MCF 10A (cell line): ENCODE measurements around the gene SULT4A1. TPM values are rescaled to one million over a fixed set of nuclear protein-coding genes. Genes with fewer than 3 reads are reported as not detected.

ENCODE experiments used
- BruUV-seq: library from RNA; stranded (reverse); fragments of 400-500 nt; replicated peaks from 2 replicates; lab custom pipeline; 2021; lab: Mats Ljungman, UMichigan
- CTCF ChIA-PET: fragments of 300-600 bp; sonication (Branson Sonifier 250); formaldehyde crosslinking; extraction: SDS; loops from one replicate; lab custom pipeline; 2021; ENCODE audit warnings: antibody characterized with exemption, inconsistent platforms; lab: Yijun Ruan, JAX
- POLR2A ChIA-PET: fragments of 300-600, 350-650 bp; sonication (Branson Sonifier 250); formaldehyde crosslinking; extraction: SDS; loops from one replicate; lab custom pipeline; 2020; ENCODE audit warnings: antibody characterized with exemption, inconsistent platforms; lab: Yijun Ruan, JAX
- DNase-seq: peaks from one replicate; pipeline ENCODE4 v3.0.0-alpha.2; 2018; ENCODE audit not compliant: unreplicated experiment
- H3K27ac Mint-ChIP-seq: one replicate; pipeline ENCODE4 v1.8.0; 2022; ENCODE audit warnings: mild to moderate bottlenecking, low read depth, mixed read lengths; ENCODE audit not compliant: unreplicated experiment
- H3K27me3 Mint-ChIP-seq: one replicate; pipeline ENCODE4 v1.8.0; 2022; ENCODE audit warnings: mixed read lengths; ENCODE audit not compliant: insufficient read depth, unreplicated experiment
- H3K36me3 Mint-ChIP-seq: one replicate; pipeline ENCODE4 v1.8.0; 2022; ENCODE audit warnings: mild to moderate bottlenecking, moderate library complexity, mixed read lengths; ENCODE audit not compliant: insufficient read depth, unreplicated experiment
- H3K4me1 Mint-ChIP-seq: one replicate; pipeline ENCODE4 v1.8.0; 2022; ENCODE audit warnings: mixed read lengths; ENCODE audit not compliant: insufficient read depth, unreplicated experiment
- H3K4me3 Mint-ChIP-seq: one replicate; pipeline ENCODE4 v1.8.0; 2022; ENCODE audit warnings: mild to moderate bottlenecking, moderate library complexity, mixed read lengths; ENCODE audit not compliant: unreplicated experiment
- H3K9me3 Mint-ChIP-seq: one replicate; pipeline ENCODE4 v1.8.0; 2022; ENCODE audit warnings: mixed read lengths; ENCODE audit not compliant: unreplicated experiment
- intact Hi-C: fragments of 100-400 bp; cut with micrococcal nuclease; formaldehyde crosslinking; loops from 2 replicates; pipeline ENCODE4 v1.14.1; 2022
- total RNA-seq: library from RNA; stranded (reverse); gene quantifications from 2 replicates; pipeline ENCODE4 v1.2.3, GENCODE V29; 2022
- TF ChIP-seq, protein P1 (sequence below): fragments of 200-600 bp; IDR thresholded peaks from one replicate; pipeline ENCODE4 v1.8.0; 2022; ENCODE audit warnings: antibody characterized with exemption, mild to moderate bottlenecking; ENCODE audit not compliant: unreplicated experiment

Gene SULT4A1
- total RNA-seq, 1 experiment from 2014 or later: not detected

DNA sequence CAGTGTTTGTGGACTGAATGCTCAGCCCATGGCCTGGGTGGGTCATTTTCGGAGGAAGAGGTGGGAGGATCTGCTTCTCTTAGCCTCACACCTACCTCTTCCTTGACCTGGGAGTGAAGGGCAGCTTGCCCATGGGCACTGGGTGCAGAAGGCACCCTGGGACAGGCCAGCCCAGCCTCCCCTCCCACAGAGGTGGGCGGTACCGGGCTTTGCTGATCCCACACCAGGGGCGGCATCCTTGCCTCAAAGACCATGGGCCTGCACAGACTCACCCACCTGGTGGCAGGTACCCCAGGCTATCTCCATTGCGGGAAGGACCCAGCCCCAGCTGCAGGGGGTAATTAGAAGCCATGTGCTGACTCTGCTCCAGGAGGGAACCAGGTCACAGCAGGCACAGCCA lies 31.0 kb upstream of the SULT4A1 start:
- H3K36me3 Mint-ChIP-seq: peaks cover 5% of the 10 kb centered on the region
- no peak overlapping the region for H3K27ac Mint-ChIP-seq
- intact Hi-C loops: no loop called here
- ChIA-PET POLR2A (interaction anchor here (1.0 kb wide), 1 partner anchor 18 kb away, joined by 3 read pairs; no protein-coding TSS in a partner anchor), CTCF (no interaction called here)
- peaks cover 11% of the 10 kb centered on the region for H3K27me3 Mint-ChIP-seq
- TF ChIP-seq, protein P1, sequence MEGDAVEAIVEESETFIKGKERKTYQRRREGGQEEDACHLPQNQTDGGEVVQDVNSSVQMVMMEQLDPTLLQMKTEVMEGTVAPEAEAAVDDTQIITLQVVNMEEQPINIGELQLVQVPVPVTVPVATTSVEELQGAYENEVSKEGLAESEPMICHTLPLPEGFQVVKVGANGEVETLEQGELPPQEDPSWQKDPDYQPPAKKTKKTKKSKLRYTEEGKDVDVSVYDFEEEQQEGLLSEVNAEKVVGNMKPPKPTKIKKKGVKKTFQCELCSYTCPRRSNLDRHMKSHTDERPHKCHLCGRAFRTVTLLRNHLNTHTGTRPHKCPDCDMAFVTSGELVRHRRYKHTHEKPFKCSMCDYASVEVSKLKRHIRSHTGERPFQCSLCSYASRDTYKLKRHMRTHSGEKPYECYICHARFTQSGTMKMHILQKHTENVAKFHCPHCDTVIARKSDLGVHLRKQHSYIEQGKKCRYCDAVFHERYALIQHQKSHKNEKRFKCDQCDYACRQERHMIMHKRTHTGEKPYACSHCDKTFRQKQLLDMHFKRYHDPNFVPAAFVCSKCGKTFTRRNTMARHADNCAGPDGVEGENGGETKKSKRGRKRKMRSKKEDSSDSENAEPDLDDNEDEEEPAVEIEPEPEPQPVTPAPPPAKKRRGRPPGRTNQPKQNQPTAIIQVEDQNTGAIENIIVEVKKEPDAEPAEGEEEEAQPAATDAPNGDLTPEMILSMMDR: no peak
- H3K4me3 Mint-ChIP-seq: no peak overlapping the region
- BruUV-seq: no TSS peak
- no peak for DNase-seq
- H3K4me1 Mint-ChIP-seq: peaks cover 10% of the 10 kb centered on the region
- no peaks in the 10 kb centered on the region for H3K9me3 Mint-ChIP-seq

DNA sequence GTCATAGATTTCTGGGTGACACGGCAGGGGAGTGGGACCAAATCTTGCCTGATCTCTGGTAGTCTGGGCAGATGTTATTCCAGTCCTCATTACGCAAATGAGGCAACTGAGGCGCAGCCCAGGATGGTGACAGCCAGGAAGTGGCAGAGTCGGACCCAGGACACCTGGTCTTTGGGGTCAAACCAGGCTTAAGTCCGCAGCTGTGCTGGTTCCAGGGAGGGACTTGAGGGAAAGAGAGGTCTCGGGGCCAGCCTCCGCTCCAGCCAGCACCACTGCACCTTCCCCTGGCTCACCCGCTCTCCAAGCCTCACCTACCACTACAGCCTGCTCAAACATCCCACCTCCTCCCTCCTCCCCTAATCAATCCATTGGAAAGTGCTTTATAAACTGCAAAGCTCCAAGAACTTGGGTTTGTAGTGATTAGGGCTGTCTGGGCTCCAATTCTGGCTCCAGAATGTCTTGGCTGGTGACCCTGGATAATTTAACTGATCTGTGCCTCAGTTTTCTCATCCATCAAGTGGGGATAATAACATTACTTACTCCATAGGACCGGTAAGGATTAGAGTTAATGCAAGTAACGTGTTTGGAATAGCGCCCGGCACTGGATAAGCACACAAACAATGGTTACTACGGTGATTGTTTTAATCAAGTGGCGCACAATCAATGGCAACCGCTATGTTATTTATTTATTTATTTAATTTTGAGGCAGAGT lies 30.0 kb upstream of the SULT4A1 start:
- H3K9me3 Mint-ChIP-seq: no peaks in the 10 kb centered on the region
- H3K4me1 Mint-ChIP-seq: peaks cover under 1% of the 10 kb centered on the region
- H3K27ac Mint-ChIP-seq: no peak overlapping the region
- H3K4me3 Mint-ChIP-seq: no peak overlapping the region
- peaks cover 3% of the 10 kb centered on the region for H3K36me3 Mint-ChIP-seq
- DNase-seq: no peak
- TF ChIP-seq, protein P1: no peak
- POLR2A ChIA-PET: interaction anchor here (1.0 kb wide), 1 partner anchor 18 kb away, joined by 3 read pairs; no protein-coding TSS in a partner anchor
- no TSS peak for BruUV-seq
- H3K27me3 Mint-ChIP-seq: peaks cover 20% of the 10 kb centered on the region
- CTCF ChIA-PET: interaction anchor here (0.8 kb wide), 1 partner anchor 11 kb away, joined by 5 read pairs; no protein-coding TSS in a partner anchor
- intact Hi-C loops: no loop called here

DNA sequence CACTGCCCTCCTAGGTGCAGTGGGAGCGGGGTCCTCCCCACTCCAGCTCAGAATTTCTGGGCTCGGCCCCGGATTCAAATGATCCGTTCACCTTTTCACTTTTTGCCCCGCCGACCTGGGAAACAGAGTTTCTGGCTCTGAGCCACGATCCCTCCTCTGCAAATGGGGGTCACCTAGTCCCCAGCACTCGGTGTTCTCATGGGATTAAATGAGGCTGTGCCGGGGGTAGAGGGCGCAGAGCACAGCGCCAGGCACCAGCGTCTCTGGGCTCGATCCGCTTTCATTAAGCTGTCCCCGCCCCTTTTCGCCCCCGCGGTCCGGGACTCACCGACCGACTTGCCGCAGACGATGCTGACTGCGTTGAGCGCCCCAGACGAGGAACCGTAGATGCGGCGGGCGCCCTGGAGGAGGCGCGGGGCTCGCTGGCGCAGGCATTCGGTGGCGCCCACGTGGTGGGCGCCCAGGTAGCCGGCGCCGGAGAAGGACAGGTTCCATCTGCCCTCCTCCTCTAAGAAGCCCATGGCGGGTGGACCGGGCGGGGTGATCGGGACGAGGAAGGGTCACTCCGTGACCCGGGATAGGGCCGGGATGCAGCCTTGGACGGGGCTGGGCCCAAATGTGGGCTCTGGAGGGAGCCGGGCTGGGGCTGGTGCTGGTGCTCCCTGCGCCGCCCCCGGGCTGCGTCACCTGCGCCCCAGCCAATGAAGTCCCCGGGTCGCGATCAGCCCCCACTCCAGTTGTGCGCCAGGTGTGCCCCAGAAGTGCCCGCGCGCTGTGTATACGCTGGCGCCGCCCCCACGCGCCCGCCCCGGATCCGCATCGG lies 29.3 kb upstream of the SULT4A1 start, which contains the start of gene PNPLA5:
Gene PNPLA5 (minus strand): TSS at position 654 of the 823 bp plus-strand sequence. CDS start 133 bp downstream, at position 521.
- TF ChIP-seq, protein P1: no peak
- DNase-seq: no peak
- POLR2A ChIA-PET: no interaction called here
- H3K4me1 Mint-ChIP-seq: no peaks in the 10 kb centered on the region
- CTCF ChIA-PET: interaction anchor here (0.8 to 1.2 kb wide), 2 partner anchors 12 to 54 kb away, joined by 4 to 5 read pairs; no protein-coding TSS in a partner anchor
- no peak within 1 kb of the TSS for H3K27ac Mint-ChIP-seq
- BruUV-seq: no TSS peak
- H3K9me3 Mint-ChIP-seq: no peaks in the 10 kb centered on the region
- peaks cover 6% of the 10 kb centered on the region for H3K36me3 Mint-ChIP-seq
- H3K27me3 Mint-ChIP-seq: peaks cover 28% of the 10 kb centered on the region
- intact Hi-C loops: no loop called here
- H3K4me3 Mint-ChIP-seq: no peak within 1 kb of the TSS

DNA sequence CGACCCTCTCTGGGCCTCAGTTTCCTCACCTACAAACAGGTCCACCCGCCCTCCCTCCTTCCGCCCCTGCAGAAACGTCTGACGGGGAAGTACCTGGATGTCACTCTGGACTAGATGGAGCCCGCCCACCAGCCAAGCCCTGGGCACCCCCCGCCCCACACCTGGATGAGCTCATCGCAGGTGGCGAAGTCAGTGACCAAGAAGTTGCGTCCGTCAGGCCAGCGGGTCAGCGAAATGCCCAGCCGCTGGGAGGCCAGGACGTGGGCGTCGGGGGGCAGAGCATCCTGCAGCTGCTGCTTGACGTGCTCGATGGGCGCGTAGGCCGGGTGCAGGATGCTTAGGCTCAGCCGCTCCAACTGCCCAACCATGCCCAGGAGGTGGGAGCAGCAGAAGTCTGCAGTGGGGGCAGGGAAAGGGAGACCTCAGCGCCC lies 28.6 kb upstream of the SULT4A1 start:
- BruUV-seq: no TSS peak
- Mint-ChIP-seq H3K4me3 (no peak overlapping the region), H3K36me3 (peaks cover 6% of the 10 kb centered on the region), H3K9me3 (no peaks in the 10 kb centered on the region), H3K27ac (no peak overlapping the region), H3K4me1 (no peaks in the 10 kb centered on the region), H3K27me3 (peaks cover 30% of the 10 kb centered on the region)
- no peak for DNase-seq
- intact Hi-C loops: no loop called here
- TF ChIP-seq, protein P1: no peak
- POLR2A ChIA-PET: no interaction called here
- CTCF ChIA-PET: interaction anchor here (0.6 to 1.2 kb wide), 2 partner anchors 55 to 71 kb away, joined by 3 to 4 read pairs; no protein-coding TSS in a partner anchor
